Measurements from ENCODE around the gene AHRR.
"Not testable (repeated sequence)": the region's sequence is repeated elsewhere in the genome, so short reads cannot be mapped to it uniquely, and the experiment has no call there.

AHRR gene

GRCh38 chr5:398475-399295 lies 77.2 kb downstream of the AHRR start:
- DNase-seq: no peak

- peak; percentile 63 for DNase-seq
These were observed 78.1 kb downstream of the AHRR start for GRCh38 chr5:399296-400281.

- DNase-seq: no peak
These were observed 79.0 kb downstream of the AHRR start for GRCh38 chr5:400282-401145.

DNA sequence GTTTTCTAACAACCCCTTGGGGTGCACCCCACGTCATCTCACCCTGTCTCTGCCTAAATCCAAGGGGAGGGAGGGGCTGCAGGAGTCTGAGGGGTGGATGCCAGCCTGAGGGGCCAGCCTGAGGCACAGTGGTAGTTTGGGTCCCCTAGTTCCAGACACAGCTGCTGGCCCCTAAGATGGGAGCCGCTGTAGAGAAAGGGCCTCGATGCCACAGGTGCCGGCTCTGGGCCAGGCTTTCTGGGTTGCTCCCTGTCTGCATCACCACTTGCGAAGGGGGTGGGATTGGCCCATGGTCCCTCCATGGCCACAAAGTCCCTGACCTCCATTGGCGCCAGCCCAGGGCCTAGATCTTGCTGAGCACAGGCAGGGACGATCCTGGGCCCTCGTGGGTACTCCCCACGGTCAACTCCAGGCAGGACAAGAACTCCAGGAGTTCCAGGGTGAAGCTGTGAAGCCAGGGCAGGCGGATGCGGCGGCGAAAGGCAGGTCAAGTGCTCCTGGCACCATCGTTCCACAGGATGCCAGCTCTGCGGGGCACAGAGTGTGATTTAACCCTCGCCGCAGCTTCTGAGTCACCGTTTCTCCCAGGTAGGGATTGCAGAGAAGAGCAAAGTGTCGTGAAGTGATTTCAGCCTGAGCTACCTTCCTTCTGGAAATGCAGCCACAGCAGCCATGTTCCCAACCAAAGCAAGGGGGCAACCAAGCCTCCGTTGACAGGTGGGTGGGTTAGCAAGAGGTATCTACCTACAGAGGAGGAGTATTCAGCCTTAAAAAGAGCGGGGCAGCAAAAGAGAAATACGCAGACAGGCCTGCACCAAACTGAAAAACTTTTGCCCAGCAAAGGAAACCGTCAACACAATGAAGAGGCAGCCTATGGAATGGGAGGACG lies 79.9 kb downstream of the AHRR start:
- DNase-seq: no peak

DNA sequence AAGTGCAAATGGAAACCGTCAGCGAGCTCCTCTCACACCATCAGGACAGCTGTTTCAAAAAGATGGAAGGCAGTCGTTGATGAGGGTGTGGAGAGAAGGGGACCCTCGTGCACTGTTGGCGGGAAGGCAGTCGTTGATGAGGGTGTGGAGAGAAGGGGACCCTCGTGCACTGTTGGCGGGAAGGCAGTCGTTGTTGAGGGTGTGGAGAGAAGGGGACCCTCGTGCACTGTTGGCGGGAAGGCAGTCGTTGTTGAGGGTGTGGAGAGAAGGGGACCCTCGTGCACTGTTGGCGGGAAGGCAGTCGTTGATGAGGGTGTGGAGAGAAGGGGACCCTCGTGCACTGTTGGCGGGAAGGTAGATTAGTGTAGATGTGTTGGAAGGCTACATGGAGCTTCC lies 80.7 kb downstream of the AHRR start:
- not testable (repeated sequence) for DNase-seq

- DNase-seq: no peak
These were observed 81.3 kb downstream of the AHRR start for GRCh38 chr5:402615-403359.

DNA sequence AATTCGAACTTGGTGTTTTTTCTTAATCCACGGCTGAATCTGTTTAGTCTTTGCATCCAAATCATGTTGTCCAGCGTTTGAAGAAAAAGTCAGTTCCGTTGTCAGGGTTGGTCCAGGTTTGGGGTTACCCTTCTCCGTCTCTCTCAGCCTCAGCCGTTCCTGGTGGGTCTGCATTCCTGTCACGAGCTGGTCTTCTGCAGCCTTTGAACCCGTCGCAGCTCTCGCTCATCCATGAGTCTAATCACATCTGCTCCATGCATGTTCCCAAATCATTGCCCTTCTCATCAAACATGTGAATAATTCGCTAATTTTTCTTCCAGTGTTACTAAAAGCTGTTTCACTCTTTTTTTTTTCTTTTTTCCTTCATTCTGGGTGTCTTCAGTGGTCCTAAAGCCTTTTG lies 82.5 kb downstream of the AHRR start:
- no peak for DNase-seq

DNA sequence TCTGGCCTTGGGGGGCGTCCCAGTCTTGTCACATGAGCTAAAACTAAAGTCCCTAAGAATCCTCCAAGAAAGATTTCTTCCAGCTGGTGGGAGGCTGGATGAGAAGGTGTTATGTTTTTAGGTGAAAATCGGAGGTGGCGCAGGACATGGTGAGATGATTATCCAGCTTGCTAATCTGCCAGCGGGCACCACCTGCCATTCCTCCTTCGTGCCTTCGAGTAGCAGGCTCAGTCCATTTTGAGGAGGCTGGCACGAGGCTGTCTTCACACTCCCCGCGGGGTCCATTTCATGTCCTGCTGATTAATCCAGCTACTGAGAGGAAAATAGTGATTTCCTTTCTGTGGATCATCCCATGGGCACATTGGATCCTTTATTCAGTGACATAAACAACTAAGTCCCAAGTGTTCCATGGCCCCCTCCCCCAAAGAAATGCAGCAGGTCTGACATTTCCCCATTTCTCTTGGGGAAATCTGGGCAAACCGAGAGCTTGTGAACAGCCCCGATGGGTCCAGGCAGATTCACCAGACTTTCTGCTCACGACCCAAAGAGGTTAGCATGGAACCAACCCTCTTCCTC lies 83.2 kb downstream of the AHRR start:
- DNase-seq: no peak

DNA sequence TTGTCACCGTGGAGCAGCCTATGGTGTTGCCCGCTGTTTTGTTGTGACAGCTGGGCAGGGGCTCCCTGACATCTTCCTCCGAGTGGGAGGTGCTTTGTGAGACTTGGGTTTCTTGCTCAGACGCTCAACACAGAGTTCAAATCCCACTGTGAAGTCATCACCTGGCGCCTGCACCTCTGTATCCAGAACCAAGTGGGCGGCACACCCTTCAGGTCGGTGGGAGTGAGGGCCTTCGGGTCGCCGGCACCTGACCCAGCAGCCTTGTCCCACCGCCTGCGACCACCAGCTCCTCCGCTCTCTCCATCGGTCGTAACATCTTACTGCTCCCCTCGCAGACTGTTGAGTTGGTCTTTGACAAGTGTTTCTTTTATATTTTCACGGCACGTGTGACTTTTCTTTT lies 83.9 kb downstream of the AHRR start:
- no peak for DNase-seq

DNA sequence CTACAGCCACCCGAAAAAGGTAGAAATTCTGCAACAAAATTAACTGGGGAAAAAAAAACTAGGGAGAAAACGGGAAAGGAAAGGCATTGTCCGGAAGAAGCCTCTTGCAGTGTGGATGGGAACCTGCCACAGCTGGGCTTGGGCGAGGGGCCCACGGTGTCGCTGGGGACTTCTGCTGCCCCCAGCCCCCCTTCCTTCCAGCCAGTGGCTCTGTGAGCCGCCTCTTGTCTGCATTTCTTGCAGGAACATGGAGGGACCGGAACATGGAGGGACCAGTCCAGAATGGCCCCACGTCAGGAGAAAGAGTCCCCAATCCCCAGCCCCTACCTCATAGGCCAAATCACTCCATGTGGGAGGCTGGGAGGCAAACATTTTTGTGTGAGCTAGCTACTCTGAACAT lies 84.5 kb downstream of the AHRR start:
- no peak for DNase-seq

DNA sequence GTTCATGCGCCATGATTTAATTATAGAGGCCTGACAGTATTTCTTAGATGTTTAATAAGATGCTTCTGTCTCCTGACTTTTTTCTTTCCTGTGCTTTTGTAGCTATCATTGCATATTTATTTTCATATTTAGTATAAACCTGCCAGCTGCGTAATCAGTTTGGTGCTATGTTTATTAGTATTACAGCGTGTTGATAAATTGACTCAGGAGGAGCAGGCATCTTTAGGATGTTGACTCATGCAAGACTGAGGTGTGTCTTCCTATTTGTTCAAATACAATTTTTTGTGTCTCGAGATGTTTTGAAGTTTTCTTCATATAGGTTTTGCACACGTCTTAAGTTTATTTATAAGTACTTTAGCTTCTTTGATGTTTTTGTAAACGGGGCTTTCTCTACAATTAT lies 85.5 kb downstream of the AHRR start:
- no peak for DNase-seq

- DNase-seq: no peak
These were observed 86.3 kb downstream of the AHRR start for GRCh38 chr5:407801-408268.

GRCh38 chr5:410911-411517 lies 89.5 kb downstream of the AHRR start:
- DNase-seq: no peak

- DNase-seq: no peak
These were observed 90.2 kb downstream of the AHRR start for GRCh38 chr5:411728-412127.

DNA sequence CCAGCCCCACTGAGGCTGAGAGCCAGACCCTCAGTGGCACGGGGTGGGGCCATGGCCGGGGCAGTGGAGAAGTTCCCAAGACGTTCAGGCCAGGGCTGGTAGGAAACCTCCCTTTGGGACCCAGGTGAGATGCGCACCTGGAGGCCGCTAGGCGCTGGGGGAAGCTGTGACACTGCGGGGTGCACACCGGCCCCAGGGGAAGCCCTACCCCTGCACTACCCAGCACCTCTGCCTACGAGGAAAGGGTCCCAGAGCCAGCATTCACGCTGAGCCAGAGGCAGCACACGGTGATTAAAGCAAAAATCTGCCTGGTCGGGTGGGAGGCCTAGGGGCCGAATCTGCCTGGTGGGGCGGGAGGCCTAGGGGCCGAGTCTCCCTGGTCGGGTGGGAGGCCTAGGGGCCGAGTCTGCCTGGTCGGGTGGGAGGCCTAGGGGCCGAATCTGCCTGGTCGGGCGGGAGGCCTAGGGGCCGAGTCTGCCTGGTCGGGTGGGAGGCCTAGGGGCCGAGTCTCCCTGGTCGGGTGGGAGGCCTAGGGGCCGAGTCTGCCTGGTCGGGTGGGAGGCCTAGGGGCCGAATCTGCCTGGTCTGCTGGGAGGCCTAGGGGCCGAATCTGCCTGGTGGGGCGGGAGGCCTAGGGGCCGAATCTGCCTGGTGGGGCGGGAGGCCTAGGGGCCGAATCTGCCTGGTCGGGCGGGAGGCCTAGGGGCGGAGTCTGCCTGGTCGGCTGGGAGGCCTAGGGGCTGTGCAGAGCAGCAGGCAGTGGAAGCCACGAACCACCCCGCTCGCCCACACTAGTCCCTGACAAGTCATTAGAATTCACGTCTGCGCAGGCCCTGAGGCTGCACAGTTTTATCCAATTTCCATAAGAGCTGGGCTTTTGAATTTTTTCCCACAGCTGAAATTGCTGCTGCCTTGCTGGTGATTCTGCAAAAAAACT lies 93.7 kb downstream of the AHRR start:
- not testable (repeated sequence) for DNase-seq

- DNase-seq: no peak
These were observed 94.6 kb downstream of the AHRR start for GRCh38 chr5:415928-416635.

GRCh38 chr5:416636-416960 lies 95.1 kb downstream of the AHRR start:
- DNase-seq: no peak

All from stimulated activated CD4-positive, alpha-beta T cell treated with anti-CD3 and anti-CD28 coated beads, Interleukin-4, amount 100 ng/mL, for 1 hour (primary cell).